ENCODE data around the gene VEPH1.

VEPH1 gene

GRCh38 chr3:157512534-157512933, 9.3 kb upstream of the VEPH1 start:
- TF ChIP-seq POLR2AphosphoS5 (IDR thresholded peaks at IDR 0.05; ENCODE audit: low read depth, low read length) (no peak), POU2F2 (IDR thresholded peaks at IDR 0.05; ENCODE audit: low read depth, low read length) (no peak), PAX5 (IDR thresholded peaks at IDR 0.05; ENCODE audit: insufficient read depth, low read length, severe bottlenecking) (no peak), POLR2A (IDR thresholded peaks at IDR 0.05; ENCODE audit: low read depth, low read length) (no peak), SPI1 (IDR thresholded peaks at IDR 0.05; ENCODE audit: low read depth, low read length) (no peak), TAF1 (IDR thresholded peaks at IDR 0.05; ENCODE audit: low read depth, low read length) (no peak)
- no peak for DNase-seq (ENCODE audit: insufficient read length, low spot score)
- no peak for FAIRE-seq

DNA sequence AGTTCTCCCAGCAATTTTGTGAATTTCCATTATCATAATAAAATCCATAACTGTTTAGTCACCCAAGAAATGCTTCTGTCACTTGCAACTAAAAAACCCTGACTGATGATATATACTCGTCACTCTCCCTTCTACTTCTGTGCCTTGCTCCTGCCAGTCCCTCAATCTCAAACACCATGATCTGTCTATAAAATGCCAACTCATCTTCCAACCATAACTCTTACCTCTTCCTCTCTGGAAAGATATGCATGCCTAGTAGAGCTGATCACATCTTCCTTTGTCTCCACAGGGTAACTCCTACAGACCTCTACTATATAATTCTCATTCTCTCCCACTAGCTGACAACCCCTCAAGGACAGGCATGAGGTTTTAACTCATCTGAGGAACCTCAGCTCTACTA, 5.2 kb upstream of the VEPH1 start:
- DNase-seq (ENCODE audit: insufficient read length, low spot score) (no peak), FAIRE-seq (no peak)
- no peak for TF ChIP-seq POLR2A (IDR thresholded peaks at IDR 0.05; ENCODE audit: low read depth, low read length)
- no peak for TF ChIP-seq PAX5 (IDR thresholded peaks at IDR 0.05; ENCODE audit: insufficient read depth, low read length, severe bottlenecking)
- no peak for TF ChIP-seq POLR2AphosphoS5 (IDR thresholded peaks at IDR 0.05; ENCODE audit: low read depth, low read length)
- no peak for TF ChIP-seq TAF1 (IDR thresholded peaks at IDR 0.05; ENCODE audit: low read depth, low read length)
- no peak for TF ChIP-seq POU2F2 (IDR thresholded peaks at IDR 0.05; ENCODE audit: low read depth, low read length)
- no peak for TF ChIP-seq SPI1 (IDR thresholded peaks at IDR 0.05; ENCODE audit: low read depth, low read length)

DNA sequence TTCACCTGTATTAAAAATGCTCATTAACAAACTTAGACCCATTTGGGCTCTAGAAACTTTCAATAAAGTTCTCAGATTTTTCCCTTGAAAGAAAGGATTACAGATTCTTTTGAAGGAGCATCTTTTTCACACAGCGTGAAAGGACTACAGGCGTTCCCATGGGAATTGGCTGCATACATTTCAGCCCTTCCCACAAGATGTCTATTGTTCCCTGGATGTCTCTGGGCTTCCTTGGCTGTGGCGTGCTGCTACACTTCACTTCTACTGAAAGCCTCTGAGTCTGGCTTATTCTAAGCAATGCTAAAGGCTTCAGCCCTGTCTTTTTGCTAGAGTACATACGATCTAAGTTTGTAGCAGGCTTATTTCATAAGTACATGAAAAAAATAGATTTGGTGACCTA, 1.4 kb downstream of the VEPH1 start:
- FAIRE-seq, result no peak
- no peak for TF ChIP-seq POU2F2 (IDR thresholded peaks at IDR 0.05; ENCODE audit: low read depth, low read length)
- TF ChIP-seq POLR2A (IDR thresholded peaks at IDR 0.05; ENCODE audit: low read depth, low read length), result no peak
- no peak for DNase-seq (ENCODE audit: insufficient read length, low spot score)

DNA sequence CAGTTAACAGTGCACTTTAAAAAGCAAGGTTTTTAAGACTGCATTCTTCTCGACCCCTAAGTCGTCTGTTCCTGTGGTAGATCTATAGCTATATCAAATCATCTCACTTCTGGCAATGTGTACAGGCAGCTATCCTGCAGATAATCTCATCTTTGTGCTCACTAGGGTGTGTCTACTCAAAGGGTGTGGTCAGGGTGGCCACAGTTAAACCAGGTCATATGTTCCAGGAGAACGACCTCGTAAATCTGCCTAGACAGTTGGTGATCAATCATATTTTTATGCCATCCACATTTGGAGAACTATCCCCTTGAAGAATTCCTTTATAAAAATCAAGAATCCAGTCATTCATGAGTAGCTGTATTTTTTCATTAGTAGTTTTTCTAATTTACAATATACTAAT, 3.0 kb downstream of the VEPH1 start:
- TF ChIP-seq TAF1 (IDR thresholded peaks at IDR 0.05; ENCODE audit: low read depth, low read length), result no peak
- TF ChIP-seq PAX5 (IDR thresholded peaks at IDR 0.05; ENCODE audit: insufficient read depth, low read length, severe bottlenecking), result no peak
- TF ChIP-seq SPI1 (IDR thresholded peaks at IDR 0.05; ENCODE audit: low read depth, low read length), result no peak
- no peak for TF ChIP-seq POU2F2 (IDR thresholded peaks at IDR 0.05; ENCODE audit: low read depth, low read length)
- TF ChIP-seq POLR2A (IDR thresholded peaks at IDR 0.05; ENCODE audit: low read depth, low read length), result no peak
- TF ChIP-seq POLR2AphosphoS5 (IDR thresholded peaks at IDR 0.05; ENCODE audit: low read depth, low read length), result no peak
- DNase-seq (ENCODE audit: insufficient read length, low spot score) (no peak), FAIRE-seq (no peak)

- no peak for DNase-seq (ENCODE audit: insufficient read length, low spot score)
- TF ChIP-seq POLR2A (IDR thresholded peaks at IDR 0.05; ENCODE audit: low read depth, low read length) (no peak), POLR2AphosphoS5 (IDR thresholded peaks at IDR 0.05; ENCODE audit: low read depth, low read length) (no peak), SPI1 (IDR thresholded peaks at IDR 0.05; ENCODE audit: low read depth, low read length) (no peak), PAX5 (IDR thresholded peaks at IDR 0.05; ENCODE audit: insufficient read depth, low read length, severe bottlenecking) (no peak), POU2F2 (IDR thresholded peaks at IDR 0.05; ENCODE audit: low read depth, low read length) (no peak), TAF1 (IDR thresholded peaks at IDR 0.05; ENCODE audit: low read depth, low read length) (no peak)
- no peak for FAIRE-seq
Observed at GRCh38 chr3:157499342-157499963, 3.8 kb downstream of the VEPH1 start.

GRCh38 chr3:157498371-157498770, 4.8 kb downstream of the VEPH1 start:
- FAIRE-seq (no peak), DNase-seq (ENCODE audit: insufficient read length, low spot score) (no peak)
- TF ChIP-seq POLR2AphosphoS5 (IDR thresholded peaks at IDR 0.05; ENCODE audit: low read depth, low read length) (no peak), PAX5 (IDR thresholded peaks at IDR 0.05; ENCODE audit: insufficient read depth, low read length, severe bottlenecking) (no peak), POLR2A (IDR thresholded peaks at IDR 0.05; ENCODE audit: low read depth, low read length) (no peak), POU2F2 (IDR thresholded peaks at IDR 0.05; ENCODE audit: low read depth, low read length) (no peak), SPI1 (IDR thresholded peaks at IDR 0.05; ENCODE audit: low read depth, low read length) (no peak), TAF1 (IDR thresholded peaks at IDR 0.05; ENCODE audit: low read depth, low read length) (no peak)

- TF ChIP-seq POU2F2 (IDR thresholded peaks at IDR 0.05; ENCODE audit: low read depth, low read length) (no peak), POLR2A (IDR thresholded peaks at IDR 0.05; ENCODE audit: low read depth, low read length) (no peak)
- FAIRE-seq, result no peak
- no peak for DNase-seq (ENCODE audit: insufficient read length, low spot score)
Observed at GRCh38 chr3:157495846-157496245, 7.4 kb downstream of the VEPH1 start.

DNA sequence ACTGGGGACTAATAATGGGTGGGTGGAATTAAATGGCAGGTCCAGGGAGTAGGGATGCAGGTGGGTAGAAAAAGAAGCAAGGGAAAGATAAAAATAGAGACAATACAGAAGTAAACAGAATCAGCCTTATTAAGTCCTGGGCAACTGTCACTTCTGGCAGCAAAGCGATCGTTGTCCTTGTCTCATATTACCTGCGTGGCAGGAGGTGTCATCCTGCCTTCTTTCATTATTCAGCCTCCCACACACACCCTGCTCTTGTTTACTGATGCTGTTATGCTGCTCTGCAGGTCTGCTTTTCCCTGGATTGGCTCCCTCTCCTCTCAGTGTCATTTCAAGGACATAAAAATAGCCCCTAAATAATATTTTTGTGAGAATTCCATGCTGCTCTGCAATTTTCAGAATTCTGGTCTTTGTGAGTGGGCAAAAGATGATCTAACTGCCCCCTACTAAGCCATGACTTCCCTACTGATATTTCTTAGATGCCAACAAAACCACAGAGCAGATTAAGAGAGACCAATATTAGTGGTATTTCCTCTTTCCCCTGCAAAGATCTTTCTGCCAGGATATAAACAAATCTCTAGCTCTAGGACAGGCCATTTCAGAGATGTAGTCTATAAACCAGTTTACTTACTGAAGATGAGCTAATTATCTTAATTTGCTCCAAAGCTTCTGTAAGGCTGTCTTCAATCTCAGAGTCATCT, 8.5 kb downstream of the VEPH1 start:
- DNase-seq (ENCODE audit: insufficient read length, low spot score), result no peak
- TF ChIP-seq POU2F2 (IDR thresholded peaks at IDR 0.05; ENCODE audit: low read depth, low read length) (no peak), TAF1 (IDR thresholded peaks at IDR 0.05; ENCODE audit: low read depth, low read length) (no peak), POLR2AphosphoS5 (IDR thresholded peaks at IDR 0.05; ENCODE audit: low read depth, low read length) (no peak), SPI1 (IDR thresholded peaks at IDR 0.05; ENCODE audit: low read depth, low read length) (no peak), POLR2A (IDR thresholded peaks at IDR 0.05; ENCODE audit: low read depth, low read length) (no peak), PAX5 (IDR thresholded peaks at IDR 0.05; ENCODE audit: insufficient read depth, low read length, severe bottlenecking) (no peak)
- no peak for FAIRE-seq

GRCh38 chr3:157493627-157494550, 9.3 kb downstream of the VEPH1 start:
- no peak for TF ChIP-seq POLR2AphosphoS5 (IDR thresholded peaks at IDR 0.05; ENCODE audit: low read depth, low read length)
- no peak for TF ChIP-seq PAX5 (IDR thresholded peaks at IDR 0.05; ENCODE audit: insufficient read depth, low read length, severe bottlenecking)
- TF ChIP-seq POLR2A (IDR thresholded peaks at IDR 0.05; ENCODE audit: low read depth, low read length), result no peak
- TF ChIP-seq SPI1 (IDR thresholded peaks at IDR 0.05; ENCODE audit: low read depth, low read length), result no peak
- no peak for TF ChIP-seq POU2F2 (IDR thresholded peaks at IDR 0.05; ENCODE audit: low read depth, low read length)
- no peak for TF ChIP-seq TAF1 (IDR thresholded peaks at IDR 0.05; ENCODE audit: low read depth, low read length)

More at GRCh38 chr3:157493627-157494550, 9.3 kb downstream of the VEPH1 start:
- DNase-seq (ENCODE audit: insufficient read length, low spot score) (no peak), FAIRE-seq (no peak)
